C4-2B (cell line): ENCODE results near the gene EXPH5.

Source experiments
- H3K27ac ChIP-seq: fragments of 450-650 bp; 2 replicates; pipeline ENCODE4 v1.5.1; 2017
- CTCF ChIP-seq: fragments of 450-650 bp; conservative IDR thresholded peaks from 2 replicates; pipeline ENCODE4 v1.5.1; 2017; ENCODE audit warnings: mild to moderate bottlenecking
- ZFX ChIP-seq: fragments of 450-650 bp; IDR thresholded peaks from 2 replicates; pipeline ENCODE4 v1.6.1; 2017

EXPH5 gene

DNA sequence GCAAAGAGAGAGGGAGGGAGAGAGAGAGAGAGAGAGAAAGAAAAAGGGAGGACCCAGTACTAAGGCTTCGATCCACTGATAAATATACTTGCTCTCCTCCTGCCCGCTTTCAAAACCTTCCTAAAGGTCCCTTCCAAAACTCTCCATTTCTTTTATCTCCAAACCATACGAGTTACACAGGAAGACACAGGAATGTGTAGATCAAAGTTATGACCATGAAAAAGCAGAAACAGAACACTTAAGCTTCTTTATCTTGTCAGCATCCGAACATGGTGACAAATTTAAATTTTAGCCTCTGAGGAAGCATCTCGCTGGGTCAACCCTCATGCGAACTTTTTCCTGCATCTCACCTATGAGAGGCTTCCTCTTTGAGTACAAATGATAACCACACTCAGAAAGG, 66.2 kb downstream of the EXPH5 start:
- H3K27ac ChIP-seq = no peak overlapping the region
- TF ChIP-seq CTCF (no peak), ZFX (no peak)

- peak overlapping the region; percentile 68 for H3K27ac ChIP-seq
- TF ChIP-seq ZFX (no peak), CTCF (no peak)
Observed at GRCh38 chr11:108525161-108525560, 68.4 kb downstream of the EXPH5 start.

GRCh38 chr11:108524422-108524821, 69.1 kb downstream of the EXPH5 start:
- H3K27ac ChIP-seq = peak overlapping the region; percentile 68

DNA sequence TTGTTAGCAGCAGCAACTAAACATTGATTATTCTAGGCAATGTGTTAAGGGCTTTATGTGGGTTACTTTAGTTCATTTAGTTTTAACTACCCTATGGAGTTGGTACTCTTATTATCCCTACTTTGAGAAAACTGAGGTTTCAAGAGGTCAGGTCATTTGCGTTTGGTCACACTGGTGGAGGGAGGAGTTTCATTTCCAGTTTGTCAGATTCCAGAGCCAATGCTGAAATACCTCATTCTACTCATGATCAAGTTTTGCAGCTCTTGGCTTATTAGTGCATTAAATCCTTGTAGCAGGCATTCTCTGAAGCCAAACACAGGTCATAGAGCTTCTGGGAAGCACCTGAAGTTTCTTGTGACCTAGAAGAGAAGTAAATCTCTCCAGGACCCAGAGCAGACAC, 71.2 kb downstream of the EXPH5 start:
- no peak for TF ChIP-seq CTCF
- TF ChIP-seq ZFX = no peak
- H3K27ac ChIP-seq = no peak overlapping the region

More at GRCh38 chr11:108524422-108524821, 69.1 kb downstream of the EXPH5 start:
- TF ChIP-seq ZFX (no peak), CTCF (no peak)

GRCh38 chr11:108518581-108518980, 75.0 kb downstream of the EXPH5 start:
- H3K27ac ChIP-seq = no peak overlapping the region
- TF ChIP-seq ZFX (no peak), CTCF (no peak)

GRCh38 chr11:108516125-108516524, 77.4 kb downstream of the EXPH5 start:
- TF ChIP-seq CTCF = no peak
- TF ChIP-seq ZFX = no peak
- no peak overlapping the region for H3K27ac ChIP-seq

DNA sequence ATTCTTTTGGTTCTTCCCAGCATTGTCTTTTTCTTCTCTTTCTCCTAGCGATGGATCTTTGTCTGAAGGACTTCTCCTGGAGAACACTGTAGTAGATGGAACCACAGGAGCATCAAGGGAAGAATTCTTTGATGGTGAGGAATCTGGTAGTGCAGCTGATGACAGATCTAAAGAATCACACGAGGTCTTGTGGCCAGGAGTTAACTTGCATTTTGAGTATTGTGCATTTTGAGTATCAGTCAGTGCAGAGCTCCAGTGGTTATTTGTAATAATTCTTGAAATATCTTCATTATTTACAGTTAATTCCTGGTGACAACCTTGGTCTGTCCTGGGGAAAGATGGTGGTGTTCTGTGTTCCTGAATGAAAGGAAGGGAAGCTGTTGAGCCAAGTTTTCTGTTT, 80.9 kb downstream of the EXPH5 start:
- no peak overlapping the region for H3K27ac ChIP-seq
- no peak for TF ChIP-seq CTCF
